GM12892 (cell line): Measurements from ENCODE around the gene CCNF.

Source experiments
- POLR2A ChIP-seq: IDR thresholded peaks from 2 replicates; pipeline ENCODE4 v1.6.1; 2011; ENCODE audit warnings: low read depth, low read length, control low read depth
- TAF1 ChIP-seq: IDR thresholded peaks from 2 replicates; pipeline ENCODE4 v1.6.1; 2011; ENCODE audit warnings: low read depth, mild to moderate bottlenecking, control low read depth, low read length, borderline replicate concordance

DNA sequence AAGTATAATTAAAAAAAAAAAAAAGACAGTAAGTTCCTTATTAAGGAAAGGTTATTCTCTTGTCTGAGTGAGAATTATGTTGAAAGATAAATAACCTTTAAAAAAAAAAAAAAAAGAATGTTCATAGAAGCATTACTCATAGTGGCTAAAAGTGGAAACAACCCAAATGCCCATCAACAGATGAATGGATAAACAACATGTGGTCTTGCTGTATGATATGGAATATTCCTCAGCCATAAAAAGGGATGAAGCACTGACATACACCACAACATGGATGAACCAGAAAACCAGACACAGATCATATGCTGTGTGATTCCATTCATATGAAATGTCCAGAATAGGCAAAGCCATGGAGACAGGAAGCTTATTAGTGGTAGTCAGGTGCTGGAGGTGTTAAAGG is 9.2 kb upstream of the CCNF start:
- no peak for TF ChIP-seq TAF1
- TF ChIP-seq POLR2A = no peak
